Measurements from ENCODE around the gene TMEM62.
A peak's percentile ranks its signal among the peaks of the same experiment; 100 is the strongest.
"Not testable (repeated sequence)": the region's sequence is repeated elsewhere in the genome, so short reads cannot be mapped to it uniquely, and the experiment has no call there.

The TMEM62 gene

DNA sequence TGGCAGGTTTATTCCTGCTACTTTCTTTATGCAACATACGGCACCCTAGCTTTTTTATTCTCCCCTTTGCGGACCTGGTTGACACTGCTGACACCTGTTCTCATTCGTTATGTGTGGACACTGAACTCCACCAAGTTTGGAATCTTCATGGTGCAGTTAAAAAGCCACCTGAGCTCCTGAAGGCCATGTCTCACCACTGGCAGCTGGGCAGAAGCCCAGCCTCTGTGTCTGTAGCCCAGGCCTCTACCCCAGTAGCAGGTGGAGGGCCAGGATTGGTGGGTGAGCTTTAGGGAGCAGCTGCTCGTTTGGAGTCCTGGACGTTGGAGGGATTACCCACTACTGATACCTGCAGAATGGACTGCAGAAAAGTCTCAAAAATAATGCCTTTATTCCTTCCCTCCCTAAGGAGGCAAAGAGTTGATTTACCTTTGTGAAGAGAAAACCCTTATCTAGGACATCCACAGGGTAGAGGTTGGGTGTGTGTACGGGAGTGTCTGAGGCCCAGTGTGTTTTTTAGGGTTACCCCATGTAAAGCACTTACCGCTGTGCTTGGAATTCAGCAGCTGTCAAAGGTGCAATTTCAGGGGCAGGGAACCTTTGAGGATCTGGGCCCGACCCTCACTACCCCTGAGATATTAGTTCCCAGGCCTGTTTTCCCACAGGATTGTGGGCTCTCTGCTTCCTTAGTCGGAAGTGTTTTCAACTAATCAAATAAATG, 51.2 kb downstream of the TMEM62 start:
- DNase-seq, result no peak

DNA sequence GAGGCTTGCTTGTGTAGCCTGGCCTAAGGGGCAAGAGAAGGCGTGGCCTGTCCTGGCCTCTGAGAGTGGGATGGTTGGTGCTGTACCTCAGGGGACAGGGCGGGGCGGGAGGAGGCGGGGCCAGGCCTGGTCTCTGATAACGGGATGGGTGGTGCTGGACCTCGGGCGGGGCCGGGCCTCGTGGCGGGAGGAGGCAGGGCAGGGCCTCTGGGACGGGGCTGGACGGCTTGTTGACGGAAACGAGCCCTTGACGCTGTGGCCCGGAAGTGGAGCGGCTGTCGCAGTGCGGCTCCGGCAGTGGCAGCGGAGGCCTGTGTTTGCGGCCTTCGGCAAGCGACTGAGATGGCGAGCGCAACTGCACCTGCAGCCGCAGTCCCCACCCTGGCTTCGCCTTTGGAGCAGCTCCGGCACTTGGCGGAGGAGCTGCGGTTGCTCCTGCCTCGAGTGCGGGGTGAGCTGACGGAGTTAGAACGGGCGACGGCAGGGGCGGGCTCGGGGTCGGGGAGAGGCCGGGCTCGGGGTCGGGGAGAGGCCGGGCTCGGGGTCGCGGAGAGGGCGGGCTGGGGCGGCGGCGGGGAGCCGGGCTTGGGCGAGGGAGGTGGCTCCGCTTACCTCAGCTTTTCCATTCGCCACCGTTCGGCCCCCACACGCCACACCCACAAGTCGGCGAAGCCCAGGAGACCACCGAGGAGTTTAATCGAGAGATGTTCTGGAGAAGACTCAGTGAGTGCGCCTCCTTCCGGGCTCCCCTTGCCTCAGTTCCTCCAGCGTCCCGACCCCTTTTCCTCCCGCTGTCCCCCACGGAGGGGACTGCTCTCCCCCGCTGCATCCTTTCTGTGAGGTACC, 52.0 kb downstream of the TMEM62 start, which contains the start of gene CCNDBP1:
TSS of gene CCNDBP1 (plus strand) at position 247 of the 846 bp plus-strand sequence. CDS start at position 343, 96 bp downstream.
- DNase-seq, result peak; percentile 79

DNA sequence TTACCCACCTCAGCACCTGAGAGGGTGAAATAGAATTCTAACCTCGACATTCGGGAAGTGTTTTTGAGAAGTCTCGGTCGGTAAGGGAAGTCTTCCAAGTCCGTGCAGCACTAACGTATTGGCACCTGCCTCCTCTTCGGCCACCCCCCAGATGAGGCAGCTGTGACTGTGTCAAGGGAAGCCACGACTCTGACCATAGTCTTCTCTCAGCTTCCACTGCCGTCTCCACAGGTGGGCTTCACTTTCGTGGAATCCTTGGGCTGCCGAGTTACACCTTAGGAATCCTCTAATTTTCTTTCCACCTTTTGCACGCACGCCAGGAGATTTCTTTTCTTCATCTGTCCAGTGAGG, 52.6 kb downstream of the TMEM62 start:
- DNase-seq, result no peak

DNA sequence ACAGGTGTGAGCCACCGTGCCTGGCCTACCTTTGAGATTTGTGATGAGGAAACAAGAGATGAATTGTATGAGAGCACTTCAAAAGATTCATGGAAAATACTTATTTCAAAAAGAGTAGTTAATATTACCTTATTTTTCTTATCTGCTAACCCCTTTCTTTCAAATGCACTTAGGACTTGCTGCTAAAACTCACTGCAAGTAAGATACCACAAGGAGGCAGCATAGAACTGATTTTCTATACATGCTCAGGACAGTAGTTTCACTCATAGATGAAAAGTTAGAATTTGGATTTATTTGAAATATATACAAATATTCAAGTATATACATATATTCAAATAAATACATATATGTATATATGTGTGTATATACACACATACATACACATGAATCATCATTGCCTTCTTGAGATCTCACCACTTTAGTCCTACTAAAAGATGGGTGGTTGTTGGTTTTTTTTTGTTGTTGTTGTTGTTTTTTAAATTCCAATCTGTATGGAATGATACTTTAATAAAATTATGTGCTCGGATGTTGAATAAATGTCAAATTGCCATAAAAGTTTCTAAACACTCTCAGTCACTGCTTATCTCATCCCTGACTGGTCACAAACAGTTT, 54.3 kb downstream of the TMEM62 start:
- peak; percentile 41 for DNase-seq

DNA sequence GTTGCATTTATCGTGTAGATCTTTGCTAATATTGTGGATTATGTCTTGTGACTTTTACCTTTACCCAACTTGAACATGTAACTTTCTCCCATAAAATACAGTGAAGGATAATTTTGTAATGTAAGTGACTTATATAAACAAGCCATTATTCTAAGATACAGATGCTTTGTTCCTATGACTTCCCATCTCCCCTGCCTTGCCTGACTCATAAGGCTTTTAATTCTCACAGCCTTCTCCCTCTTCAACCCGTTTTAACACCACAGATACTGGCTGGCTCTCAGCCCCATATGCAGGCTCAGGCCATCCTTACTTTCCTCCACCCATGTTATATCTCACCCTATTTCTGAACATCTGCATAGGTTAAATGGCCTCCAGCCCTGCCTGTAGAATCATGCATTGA, 55.9 kb downstream of the TMEM62 start:
- no peak for DNase-seq

DNA sequence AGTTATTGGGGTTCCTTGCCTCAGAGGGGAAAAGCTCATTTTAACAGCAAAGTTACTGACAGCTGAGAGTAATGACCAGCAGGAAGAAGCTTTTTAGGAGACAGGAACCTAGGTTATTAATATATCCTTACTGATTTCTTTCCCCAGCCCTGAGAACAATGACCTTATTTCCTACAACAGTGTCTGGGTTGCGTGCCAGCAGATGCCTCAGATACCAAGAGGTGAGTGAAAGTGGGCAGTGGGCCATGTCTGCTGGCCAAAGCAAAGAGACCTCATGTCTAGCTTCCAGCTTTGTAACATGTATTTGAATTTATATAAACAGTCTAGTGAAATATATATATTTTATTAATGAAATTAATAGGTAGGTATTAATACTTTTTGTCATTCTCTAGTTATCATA, 56.8 kb downstream of the TMEM62 start:
- DNase-seq, result no peak

DNA sequence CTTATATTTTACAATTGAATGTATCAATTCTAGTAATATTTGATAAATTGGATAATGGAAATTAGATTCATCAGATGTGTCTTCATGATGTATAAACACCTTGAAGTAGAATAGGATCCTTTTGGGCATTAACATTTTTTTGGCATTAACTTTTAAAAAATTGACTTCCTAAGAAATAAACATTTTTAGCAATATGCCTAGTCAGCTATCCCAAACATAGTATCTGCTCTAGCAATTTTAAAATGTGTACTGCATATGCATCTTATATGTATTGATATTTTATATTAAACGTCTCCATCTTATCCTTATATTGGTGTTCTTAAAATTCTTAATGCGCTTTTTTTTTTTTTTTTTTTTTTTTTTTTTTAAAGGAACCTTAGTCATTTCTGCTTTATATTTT, 60.3 kb downstream of the TMEM62 start:
- DNase-seq, result no peak

DNA sequence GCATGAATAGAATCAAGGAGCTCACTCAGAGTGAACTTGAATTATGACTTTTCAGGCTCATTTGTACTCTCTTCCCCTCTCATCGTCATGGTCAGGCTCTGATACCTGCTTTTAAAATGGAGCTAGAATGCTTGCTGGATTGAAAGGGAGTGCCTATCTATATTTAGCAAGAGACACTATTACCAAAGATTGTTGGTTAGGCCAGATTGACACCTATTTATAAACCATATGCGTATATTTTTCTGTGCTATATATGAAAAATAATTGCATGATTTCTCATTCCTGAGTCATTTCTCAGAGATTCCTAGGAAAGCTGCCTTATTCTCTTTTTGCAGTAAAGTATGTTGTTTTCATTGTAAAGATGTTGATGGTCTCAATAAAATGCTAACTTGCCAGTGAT, 61.4 kb downstream of the TMEM62 start:
- DNase-seq, result no peak

DNA sequence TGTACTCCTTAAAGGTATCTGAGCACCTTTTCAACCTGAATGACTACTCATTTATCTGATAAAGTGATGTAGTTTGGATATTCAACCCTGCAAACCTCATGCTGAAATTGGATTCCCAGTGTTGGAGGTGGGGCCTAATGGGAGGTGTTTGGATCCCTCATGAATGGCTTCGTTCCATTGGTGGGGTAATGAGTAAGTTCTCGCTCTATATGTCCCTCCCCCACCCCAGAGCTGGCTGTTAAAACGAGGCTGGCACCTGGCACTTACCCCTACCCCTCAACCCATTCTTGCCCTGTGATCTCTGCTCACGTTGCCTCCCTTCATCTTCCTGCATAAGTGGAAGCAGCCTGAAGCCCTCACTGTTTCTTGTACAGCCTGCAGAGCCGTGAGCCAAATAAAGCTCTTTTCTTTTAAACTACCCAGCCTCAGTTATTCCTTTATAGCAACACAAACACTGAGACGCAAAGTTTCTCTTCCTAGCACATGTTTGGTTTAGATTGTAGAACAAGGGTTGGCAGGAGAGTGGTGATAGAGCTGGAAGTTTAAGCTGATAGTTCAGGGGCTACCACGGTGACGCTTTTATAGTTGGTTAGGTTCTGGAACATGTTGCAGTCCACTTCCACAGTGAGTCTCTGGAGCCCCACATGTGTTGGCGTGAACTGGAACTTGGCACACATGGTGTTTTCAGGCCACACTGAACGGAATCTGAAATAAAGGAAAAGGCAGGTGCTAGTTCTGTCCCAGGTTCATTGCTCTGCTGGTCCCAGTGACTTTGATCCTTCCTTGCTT, 63.6 kb downstream of the TMEM62 start:
- no peak for DNase-seq

DNA sequence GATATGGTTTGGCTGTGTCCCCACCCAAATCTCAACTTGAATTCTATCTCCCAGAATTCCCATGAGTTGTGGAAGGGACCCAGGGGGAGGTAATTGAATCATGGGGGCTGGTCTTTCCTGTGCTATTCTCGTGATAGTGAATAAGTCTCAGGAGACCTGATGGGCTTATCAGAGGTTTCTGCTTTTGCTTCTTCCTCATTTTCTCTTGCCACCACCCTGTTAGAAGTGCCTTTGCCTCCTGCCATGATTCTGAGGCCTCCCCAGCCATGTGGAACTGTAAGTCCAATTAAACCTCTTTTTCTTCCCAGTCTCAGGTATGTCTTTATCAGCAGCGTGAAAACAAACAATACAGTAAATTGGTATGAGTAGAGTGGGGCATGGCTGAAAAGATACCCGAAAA, 64.4 kb downstream of the TMEM62 start:
- not testable (repeated sequence) for DNase-seq

DNA sequence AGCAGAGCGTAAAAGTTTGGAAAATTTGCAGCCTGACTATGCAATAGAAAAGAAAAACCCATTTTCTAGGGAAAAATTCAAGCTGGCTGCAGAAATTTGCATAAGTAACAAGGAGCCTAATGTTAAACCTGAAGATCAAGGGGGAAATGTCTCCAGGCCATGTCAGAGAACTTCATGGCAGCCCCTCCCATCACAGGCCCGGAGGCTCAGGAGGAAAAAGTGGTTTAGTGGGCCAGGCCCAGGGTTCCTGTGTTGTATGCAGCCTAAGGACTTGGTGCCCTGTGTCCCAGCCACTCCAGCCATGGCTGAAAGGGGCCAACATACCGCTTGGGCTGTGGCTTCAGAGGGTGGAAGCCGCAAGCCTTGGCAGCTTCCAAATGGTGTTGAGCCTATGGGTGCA, 65.2 kb downstream of the TMEM62 start:
- not testable (repeated sequence) for DNase-seq

DNA sequence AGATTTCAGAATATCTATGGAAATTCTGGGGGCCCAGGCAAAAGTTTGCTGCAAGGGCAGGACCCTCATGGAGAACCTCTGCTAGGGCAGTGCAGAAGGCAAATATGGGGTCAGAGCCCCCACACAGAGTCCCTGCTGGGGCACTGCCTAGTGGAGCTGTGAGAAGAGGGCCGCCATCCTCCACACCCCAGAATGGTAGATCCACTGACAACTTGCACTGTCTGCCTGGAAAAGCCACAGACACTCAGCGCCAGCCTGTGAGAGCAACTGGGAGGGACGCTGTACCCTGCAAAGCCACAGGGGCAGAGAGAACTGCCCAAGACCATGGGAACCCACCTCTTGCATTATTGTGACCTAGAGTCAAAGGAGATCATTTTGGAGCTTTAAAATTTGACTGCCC, 65.6 kb downstream of the TMEM62 start:
- no peak for DNase-seq

DNA sequence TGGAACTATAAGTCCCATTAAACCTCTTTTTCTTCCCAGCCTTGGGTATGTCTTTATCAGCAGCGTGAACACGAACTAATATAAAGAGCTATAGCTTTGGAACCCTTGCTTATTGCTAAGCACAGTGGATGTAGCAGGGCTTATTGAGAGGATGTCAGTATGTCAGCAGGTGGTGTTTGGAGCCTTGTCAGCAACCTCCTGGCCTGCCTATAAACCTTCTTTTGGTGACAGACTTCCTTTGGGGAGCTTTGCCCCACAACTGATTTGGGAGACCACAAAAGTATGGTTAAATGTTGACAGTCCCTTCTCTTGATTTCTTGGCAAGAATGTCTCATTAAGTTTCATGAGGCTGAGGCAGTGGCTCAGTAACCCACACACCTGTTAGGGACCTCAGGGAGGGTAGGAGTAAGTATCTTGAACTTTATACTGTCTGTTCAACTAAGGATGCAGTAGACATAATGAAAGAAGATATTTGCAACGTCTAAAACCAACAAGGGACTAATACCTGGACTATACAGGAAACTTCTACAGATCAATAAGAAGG, 66.6 kb downstream of the TMEM62 start:
- no peak for DNase-seq

DNA sequence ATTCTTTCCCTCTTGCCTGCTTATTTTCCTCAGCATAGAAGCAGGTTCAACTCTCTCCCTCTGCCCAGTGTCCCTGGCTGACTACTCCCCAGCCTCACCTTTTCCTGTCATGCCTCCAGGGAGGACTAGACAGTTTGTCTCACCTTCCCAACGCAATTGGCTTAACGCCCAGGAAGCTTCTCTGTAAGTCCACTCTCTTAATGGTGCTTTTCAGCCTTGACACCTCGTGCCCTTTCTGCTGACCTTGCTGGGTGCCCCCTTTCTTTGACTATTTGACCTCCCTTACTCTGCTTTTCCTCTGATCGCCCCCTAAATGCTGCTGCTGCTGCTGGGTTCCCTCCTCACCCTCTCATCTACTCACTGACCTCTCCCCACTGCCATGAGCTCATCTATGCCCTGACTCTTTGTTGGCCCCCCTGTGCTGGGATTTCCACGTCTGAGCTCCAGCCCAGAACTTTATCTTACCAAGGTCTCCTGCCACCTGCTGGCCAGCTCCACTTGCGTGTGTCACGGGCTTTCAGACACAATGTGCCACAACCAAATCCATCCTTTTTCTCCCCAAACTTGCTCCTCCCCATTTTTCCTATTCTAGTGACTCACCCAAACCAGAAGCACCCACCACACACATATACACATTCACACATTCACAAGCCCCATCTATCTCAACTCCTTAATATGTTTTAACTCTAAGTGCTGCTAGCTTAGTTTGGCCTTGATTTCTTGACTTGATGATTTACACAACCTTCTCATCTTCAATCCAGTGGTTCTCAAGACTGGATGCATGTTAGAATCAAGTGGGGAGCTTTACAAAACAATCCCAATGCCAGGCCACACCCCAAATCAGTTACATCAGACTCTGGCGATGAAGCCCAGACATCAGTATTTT, 70.9 kb downstream of the TMEM62 start:
- DNase-seq, result no peak

DNA sequence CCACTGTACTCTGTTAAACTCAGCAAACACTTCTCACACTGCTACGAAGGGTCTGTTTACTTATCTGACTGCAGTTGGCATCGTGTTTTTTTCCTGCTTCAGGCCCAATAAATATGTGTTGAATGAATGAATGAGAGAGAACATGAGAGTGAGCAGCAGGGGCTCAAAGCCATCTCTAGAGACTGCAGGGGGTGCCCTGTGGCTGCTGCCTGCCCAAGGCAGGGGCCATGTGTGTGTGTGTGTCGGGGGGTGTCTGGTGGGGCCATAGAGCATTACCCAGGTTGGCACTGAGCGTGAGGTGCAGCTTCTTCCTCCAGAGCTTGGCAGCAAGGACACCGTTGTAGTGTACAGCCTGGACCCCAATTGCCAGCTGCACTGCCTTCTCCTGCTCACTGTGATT, 72.7 kb downstream of the TMEM62 start:
- DNase-seq, result no peak

DNA sequence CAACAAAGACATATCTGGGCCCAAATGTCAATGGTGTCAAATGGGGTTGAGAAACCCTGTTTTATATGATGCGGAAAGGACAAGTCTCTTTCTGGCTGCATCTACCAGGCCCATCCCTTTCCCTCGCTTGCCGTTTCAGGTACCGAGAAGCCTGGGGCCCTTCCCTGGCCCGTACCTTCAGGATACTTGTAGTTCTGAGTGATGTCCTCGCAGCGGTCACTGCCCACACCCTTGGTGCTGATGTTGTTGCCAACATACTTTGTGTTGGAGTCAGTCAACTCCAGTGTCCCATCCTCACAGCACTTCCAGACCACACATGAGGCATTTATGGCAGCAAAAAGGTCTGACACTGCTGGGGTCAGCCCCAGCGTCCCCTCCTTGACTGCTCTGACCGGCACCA, 73.6 kb downstream of the TMEM62 start:
- DNase-seq, result no peak

DNA sequence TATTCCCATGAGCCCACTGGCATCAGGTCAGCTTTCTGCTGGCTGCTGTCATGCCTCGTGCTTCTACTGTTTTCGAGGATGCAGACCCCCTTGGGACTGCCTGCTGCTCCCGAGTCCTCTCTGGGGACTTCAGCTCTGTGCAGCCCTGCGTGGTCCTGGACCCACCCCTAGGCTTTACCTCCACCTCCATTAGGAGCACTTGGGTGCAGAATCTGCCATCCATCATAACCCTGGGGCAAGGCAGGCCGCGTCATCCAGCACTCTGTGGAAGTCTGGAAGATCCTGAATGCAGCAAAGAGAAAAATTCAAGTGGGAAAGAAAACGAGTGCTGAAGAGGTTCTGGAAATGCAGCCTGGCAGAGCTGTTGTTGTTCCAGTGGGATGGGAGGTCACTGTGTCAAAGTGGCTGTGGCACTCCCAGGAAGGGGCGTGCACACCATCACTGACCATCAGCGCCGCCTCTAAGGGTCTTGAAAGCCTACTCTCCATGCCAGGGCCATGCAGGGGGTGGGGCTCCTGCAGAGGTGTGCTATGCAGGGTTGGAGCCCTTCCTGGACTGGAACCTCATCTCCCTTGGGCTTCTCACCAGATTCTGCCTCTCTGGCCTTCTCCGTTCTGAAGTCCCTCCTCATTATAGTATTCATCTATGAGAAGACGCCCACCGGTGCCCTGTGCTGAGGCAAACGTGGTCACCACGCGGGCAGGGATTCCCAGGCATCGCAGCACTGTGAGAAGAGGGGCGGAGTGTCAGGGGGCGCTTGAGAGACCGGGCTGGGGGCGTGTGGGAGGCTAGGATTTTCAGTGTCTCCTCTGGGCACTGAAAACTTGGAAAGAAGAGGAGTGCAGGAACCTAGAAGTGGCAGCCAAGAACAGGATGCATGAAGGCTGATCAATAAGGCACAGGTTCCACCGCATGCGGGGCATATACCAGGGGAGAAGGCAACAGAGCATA, 74.9 kb downstream of the TMEM62 start:
- DNase-seq, result no peak

DNA sequence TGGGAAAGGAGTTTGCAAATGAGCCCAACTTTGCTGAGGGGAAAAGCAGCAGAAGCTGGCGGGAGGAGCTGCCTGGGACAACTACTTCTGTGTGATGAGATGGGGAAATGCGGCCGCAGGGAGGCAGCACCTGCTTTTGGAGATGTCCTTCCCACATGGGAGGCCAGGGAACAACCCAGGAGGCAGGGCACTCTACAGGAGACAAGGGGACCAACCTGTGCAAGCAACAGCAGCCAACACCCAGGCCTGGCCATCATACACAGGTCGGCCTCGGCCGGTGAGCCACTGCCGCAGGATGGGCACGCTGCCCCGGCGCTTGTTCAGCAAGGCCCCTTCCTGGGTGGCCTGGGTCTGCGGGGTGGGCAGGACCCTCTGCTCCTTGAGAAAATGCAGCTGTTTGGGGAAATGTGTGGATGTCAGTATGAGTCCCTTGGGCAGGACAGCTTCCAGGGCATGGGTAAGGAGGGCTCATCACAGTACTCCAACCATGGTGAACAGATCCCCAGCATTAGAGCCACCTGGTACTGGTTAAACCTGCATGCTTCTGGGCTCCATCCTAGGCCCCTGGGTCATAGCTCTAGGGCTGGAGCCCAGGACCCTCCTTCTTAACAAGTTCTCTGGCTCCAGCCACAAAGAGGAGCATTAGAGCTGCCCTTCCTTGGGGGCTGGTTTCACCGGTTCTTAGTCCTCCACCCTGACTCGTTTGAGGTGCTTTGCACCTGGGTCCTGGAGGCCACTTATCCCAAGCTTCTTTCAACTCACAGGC, 75.9 kb downstream of the TMEM62 start:
- DNase-seq, result no peak

DNA sequence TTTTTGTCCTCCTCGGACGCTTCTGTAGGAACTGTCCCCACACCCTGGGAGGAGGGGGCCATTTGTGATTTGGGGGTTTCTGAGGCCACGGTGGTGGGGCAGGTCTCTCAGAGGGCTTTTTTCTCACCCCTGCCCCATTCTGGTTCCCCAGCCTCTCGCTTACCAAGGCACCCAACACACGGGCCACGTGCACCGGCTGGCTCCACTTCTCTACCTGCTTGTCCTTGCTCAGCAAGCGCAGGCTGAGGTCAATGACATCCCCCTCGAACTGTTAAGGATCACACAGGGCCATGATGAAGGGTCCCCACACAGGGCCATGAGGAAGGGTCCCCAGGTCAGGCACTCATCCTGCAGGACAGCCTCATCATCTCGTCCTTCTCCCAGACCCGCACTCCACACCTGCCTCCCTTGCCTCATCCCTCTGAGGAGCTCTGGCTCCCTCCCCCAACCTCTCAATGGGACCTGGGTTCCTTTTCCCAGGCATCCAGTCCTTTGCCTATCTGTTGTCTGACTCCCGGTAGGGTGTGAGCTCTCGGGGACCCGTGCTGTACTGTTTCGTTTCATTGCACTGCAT, 76.9 kb downstream of the TMEM62 start:
- DNase-seq, result no peak

All from midbrain (tissue), 1 donor.